NCI-H510A (cell line): ENCODE results near the gene LSM2.
A peak's percentile ranks its signal among the peaks of the same experiment; 100 is the strongest.
"Not testable (repeated sequence)": the region's sequence is repeated elsewhere in the genome, so short reads cannot be mapped to it uniquely, and the experiment has no call there.

Source experiments
- DNase-seq: peaks from one replicate; lab custom pipeline; 2025; lab: John Stamatoyannopoulos, UW

Gene LSM2

GRCh38 chr6:31797588-31797987 lies 9.2 kb downstream of the LSM2 start:
- no peak for DNase-seq

GRCh38 chr6:31796993-31797385 lies 9.8 kb downstream of the LSM2 start:
- no peak for DNase-seq

DNA sequence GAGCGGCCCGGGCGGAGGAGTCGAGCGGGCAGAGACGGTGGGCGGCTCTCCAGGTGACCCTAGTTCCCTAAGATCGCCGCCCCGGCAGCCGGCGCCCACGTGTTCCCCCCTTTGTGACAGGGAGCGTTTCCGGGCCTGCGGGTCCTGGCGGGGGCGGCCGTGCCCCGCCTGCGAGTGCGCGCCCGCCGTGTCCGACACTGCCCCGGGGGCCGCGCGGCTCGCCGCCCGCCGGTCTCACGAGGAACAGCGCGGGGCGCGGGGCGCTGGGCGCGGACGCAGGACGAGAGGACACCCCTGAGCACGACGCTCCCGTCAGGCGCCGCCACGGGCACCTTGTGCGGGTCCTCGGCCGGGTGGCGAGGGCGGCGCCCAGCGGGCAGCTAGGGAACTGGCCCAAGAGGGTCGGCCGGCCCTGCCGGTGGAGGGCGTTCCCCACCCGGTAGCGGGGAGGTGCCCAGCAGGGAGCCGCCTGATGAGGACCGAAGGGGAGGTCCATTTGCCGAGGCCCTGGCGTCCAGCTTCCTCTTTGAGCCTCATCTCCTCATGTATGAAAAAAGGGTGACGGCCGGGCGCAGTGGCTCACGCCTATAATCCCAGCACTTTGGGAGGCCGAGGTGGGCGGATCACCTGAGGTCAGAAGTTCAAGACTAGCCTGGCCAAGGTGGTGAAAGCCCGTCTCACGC lies 11.0 kb downstream of the LSM2 start, which contains the start of gene VARS1:
Gene VARS1 (minus strand): TSS at position 137 of the 683 bp plus-strand sequence. CDS start 535 bp downstream, outside the sequence.
- peak; percentile 97 for DNase-seq

- no peak for DNase-seq
Observed at GRCh38 chr6:31794866-31795615, 11.7 kb downstream of the LSM2 start.

DNA sequence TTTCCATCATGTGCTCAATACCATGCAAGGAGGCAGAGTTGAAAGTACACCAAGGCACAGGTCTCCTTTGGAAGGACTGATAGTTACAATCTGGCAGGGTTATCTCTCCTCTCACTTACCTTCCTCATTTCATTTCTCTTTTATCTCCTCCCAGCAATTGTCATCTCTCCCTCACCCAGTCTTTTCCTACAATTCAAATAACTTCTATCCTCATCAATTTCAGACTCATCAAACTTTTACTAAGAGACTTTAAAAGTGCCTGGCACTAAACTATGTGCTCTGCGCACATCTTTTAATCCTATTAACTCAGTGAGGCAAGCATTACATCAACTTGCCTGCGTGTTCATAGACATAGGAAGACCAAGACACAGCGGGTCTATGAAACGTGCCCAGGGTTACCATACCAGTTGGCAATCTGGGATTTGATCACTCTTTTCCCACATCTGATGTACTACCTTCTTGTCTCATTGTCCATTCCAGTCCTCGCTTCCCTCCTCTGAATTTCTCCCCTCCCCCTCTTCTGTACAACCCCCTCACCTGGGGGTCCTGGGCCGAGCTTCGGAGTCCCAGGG lies 12.4 kb downstream of the LSM2 start:
- no peak for DNase-seq

GRCh38 chr6:31793927-31794245 lies 12.9 kb downstream of the LSM2 start:
- not testable (repeated sequence) for DNase-seq

DNA sequence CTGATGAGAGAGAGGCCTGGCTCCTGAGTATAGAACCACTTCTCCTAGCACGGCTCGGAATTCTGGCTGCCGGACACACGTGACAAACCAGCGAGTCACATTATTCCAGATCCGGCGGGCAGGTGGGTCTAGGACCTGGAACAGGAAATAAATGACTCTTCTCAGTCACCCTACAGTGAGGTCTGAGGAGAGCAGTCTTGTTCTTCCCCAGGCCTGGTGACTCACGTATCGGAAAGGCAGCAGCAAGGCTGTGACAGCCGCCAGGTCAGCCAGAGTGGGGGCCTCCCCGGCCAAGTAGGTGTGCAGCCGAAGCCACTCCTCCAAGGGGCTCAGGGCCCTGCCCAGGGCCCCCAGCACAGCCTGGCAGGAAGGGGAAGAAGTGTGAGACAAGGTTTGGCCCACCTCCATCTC lies 14.0 kb downstream of the LSM2 start:
- no peak for DNase-seq

DNA sequence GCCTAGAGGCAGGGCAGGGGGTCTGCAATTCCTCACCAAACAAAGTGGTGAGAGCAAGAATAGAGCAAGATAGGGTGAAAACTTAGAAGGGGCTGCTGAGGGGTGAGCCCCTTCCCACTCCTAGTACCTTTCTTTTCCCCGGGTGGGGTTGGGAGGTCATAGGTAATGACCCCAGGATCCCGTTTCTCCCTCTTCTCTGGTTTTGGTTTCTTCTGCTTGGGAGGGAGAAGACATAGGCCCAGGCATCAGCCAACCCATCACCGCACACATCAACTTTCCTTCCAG lies 14.7 kb downstream of the LSM2 start:
- DNase-seq: no peak

GRCh38 chr6:31791324-31792089 lies 15.3 kb downstream of the LSM2 start:
- DNase-seq: no peak

- no peak for DNase-seq
Observed at GRCh38 chr6:31785475-31785874, 21.3 kb downstream of the LSM2 start.

DNA sequence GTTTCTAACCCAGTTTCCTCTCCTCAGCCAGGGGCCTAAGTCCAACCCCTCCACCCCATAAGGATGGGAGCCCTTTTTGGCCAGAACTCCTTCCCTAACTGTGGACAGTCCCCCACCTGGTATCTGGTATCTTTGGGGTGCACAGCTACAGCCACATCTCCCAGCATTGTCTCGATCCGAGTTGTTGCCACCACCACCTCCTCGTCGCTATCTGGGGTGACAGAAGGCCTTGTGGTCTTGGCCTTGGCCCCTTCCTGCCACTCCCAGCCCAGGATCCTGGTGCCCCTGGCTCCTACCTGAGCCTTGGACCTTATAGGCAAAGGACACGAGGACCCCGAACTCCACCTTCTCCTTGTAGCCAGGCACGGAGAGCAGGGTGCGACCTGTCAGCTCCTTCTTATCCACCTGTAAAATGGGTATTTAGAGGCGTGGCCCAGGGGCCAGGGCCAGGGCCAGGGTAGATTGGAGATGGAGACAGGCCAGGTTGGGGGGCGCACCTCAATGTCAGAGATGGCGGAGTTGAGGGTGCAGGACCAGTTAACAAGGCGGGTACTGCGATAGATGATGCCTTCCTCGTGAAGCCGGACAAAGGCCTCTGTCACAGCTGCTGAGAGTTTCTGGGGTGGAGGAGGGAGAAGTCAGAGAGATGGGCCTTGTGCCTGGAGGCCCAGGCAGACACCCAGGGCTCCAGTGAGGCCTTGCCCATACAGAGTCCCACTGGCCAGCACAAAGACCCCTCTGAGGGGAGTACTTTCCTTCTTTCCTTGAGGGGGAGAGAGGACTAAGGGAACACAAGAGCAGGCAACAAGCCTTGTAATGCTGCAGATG lies 22.5 kb downstream of the LSM2 start:
- no peak for DNase-seq

DNA sequence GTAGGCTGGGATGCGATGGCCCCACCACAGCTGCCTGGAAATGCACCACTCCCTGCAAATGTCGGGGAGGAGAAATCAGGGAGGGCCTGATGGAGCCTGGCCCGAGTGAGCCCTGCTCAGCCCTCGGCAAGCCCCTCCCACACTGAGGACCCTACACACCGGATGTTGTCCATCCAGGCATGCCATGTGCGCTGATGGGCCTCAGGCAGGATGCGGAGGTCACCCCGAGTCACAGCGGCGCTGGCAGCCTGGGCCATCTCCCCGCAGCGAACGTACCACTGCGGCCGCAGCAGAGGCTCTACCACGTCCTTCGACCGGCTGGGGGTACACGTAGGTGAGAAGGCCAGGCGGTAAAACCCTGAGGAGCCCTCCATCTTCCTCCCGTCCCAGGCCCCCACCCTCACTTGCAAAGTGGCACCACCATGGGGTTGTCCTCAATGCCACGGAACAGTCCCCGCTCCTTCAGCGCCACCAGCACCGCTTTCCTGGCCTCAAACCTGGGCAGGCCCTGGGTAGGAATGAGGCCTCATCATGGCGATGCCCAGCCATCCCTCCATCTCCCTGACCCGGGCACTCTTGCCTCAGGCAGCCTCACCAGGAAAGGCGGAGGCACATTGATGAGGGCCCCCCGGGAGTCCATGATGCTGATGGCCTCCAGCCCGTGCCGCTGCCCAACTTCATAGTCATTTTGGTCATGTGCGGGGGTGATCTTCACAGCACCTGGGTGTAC lies 24.5 kb downstream of the LSM2 start:
- DNase-seq: no peak

GRCh38 chr6:31781244-31782125 lies 25.3 kb downstream of the LSM2 start:
- DNase-seq: no peak

GRCh38 chr6:31780507-31781243 lies 26.1 kb downstream of the LSM2 start:
- DNase-seq: no peak

DNA sequence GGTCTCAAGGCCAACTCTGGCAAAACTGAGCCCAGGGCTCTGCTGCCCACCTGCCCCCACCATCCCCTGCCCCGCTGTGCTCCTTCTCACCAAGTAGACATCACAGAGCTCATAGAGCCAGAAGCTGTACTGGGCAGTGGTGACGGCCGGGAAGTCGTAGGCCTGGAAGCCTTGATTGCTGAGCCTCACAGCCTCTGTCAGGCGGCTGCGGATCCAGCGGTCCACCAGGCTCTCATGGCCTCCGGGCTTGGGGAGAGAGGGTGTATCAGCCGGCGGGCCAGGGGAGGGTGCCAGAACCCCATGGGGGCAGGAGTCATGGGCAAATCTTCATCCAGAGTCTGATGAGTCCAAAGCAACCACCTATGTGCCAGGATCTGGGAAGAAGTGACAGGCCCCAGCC lies 26.9 kb downstream of the LSM2 start:
- DNase-seq: no peak

- DNase-seq: no peak
Observed at GRCh38 chr6:31778999-31779885, 27.5 kb downstream of the LSM2 start.

- DNase-seq: no peak
Observed at GRCh38 chr6:31778193-31778592, 28.6 kb downstream of the LSM2 start.

DNA sequence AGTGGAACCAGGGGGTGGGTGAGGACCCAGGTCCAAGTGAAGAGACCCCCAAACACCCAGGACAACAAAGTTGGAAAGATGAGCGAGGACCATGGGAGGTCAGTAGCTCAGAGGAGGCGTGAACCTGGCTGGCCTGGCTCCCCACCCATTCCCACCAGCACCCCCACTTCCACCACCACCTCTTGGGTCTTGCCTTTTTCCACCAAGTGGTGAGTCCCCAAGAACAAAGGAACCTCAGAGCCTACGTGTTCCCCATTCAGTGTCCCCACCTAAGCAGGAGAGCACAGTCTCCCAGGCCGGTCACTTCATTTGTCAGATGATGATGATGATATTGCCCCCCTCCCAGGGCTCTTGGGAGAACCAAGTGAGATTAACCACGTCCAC lies 29.1 kb downstream of the LSM2 start:
- DNase-seq: no peak
